Measurements from ENCODE around the gene VGLL4.
A peak's percentile ranks its signal among the peaks of the same experiment; 100 is the strongest.

Gene VGLL4

DNA sequence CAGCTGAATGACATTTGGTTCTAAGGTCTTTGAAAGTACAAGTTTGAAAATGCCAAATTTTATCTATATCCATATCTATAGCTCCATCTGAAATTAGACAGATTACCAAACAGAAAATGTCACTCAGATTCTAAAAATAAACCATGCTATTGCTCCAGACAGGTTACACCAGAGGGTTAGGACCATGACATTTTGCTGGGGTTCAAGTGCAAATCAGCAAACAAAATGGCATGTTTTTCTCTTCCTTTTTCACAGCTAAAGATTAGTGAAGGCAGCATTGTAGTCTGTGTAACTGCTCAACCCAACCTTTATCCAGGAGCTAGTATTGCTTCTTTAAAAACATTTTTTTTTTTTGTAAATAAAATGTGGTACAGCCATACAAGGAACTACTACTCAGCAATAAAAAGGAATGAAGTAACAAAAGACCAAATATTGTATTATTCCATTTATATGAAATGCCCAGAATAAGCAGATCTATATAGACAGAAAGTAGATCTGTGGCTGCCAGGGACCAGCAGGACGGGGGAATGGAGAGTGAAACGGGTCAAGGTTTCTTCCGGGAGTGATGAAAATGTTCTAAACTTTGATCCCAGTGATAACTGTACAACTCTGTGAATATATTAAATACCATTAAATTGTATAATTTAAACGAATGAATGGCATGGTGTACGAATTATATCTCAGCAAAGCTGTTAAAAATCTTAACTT is 18.2 kb downstream of the VGLL4 start:
- DNase-seq (ENCODE audit: low read depth), result no peak

DNA sequence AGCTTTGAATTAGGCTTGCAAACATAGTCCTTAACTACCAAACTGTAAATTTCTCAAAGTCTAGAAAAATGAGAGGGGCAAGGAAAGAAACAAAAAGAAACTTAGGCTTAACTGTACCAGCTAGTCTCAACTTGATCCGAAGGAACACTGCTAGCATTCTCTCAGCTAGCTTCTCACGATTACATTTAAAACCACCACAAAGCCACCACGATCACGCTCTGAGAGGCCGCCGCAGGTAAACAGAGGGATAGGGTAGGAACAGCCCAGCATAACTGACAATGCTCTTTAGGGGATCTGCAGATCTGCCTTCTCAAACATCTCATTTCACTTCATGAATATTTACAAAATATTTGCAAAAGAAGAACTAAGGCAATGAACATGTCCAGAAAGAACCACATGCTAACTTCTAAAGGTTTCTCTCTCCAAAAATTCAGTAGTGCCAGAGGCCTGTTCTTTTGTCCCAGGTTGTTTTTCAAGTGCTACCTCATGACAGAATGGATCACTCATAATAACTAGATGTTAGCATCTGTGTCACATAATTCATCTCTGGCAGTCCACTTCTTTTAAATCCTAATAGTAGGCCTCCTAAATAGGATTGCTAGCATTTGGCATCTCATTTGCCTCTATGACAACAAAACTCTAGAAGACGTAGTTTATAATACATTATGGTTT is 18.9 kb downstream of the VGLL4 start:
- no peak for DNase-seq (ENCODE audit: low read depth)

DNA sequence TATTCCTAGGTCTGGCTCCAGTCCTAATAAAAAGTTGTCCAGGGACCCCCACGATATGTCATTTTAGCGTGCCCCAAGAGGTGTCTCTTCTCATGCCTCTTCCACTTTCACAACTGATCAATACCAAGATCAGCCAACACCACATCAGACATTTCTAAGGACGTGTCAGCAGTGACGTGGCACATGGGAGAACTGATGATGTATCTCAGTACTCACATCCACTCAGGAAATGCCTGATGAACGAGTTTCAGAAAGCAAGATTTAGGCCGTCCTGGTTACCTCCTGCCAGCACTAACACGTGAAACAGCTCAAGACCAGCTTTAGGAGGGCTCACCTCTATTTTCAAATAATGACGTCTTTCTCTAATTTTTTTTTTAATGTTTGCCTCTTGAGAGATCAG is 19.6 kb downstream of the VGLL4 start:
- peak; percentile 69 for DNase-seq (ENCODE audit: low read depth)

DNA sequence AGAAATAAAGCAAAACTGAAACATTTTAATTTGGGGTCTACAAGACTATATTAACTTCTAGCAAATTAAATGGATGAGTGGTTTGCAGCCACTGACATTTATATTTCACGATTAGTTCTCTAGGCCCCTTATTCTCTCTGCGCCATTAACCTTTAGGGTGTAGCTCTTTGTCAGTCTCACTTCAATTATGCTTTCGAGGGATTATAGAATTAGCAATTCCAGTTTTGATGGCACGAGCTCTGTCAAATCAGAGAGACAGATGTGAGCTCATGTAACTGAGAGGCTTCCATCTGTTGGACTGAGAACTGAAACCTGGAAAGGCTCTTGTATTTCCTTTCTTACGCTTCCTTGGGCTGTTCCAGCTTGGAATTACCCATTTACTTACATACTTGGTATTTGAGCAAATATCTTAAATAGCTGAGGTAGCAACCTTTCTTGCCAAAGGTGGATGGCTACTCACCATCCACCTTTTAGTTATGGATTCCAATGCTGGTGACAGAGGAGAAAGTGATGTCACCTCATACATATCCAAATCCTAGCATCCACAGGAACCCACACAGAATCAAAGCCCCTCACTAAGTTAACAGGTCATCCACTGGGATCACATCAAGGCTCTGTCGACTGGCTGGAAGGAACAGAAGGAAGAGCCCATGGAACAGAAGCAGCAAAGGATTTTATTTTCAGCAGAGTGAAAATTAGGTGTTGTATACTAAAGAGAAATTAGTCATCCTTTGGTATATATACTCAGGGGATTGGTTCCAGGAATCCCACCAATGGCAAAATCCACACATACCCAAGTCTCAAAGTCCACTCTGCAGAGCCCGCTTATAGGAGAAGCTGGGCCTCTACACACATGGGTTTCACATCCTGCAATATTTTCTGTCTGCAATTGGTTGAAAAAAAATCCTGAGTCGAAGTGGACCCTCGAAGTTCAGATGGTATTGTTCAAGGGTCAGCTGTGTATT is 20.8 kb downstream of the VGLL4 start:
- no peak for DNase-seq (ENCODE audit: low read depth)

DNA sequence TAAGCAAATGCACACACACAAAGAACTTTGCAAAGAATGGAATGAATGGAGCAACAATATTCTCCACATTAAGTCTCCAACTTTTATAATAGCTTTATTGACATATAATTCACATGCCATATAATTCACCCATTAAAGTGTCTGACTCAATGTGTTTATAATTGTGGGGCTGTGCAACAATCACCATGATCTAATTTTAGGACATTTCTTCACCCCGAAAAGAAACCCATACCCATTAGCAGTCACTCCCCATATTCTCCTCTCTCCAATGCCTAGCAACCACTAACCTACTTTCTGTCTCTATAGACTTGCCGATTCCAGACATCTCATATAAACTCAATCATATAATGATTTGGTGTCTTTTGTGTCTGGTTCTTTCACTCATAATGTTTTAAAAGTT is 22.6 kb downstream of the VGLL4 start:
- DNase-seq (ENCODE audit: low read depth), result no peak

DNA sequence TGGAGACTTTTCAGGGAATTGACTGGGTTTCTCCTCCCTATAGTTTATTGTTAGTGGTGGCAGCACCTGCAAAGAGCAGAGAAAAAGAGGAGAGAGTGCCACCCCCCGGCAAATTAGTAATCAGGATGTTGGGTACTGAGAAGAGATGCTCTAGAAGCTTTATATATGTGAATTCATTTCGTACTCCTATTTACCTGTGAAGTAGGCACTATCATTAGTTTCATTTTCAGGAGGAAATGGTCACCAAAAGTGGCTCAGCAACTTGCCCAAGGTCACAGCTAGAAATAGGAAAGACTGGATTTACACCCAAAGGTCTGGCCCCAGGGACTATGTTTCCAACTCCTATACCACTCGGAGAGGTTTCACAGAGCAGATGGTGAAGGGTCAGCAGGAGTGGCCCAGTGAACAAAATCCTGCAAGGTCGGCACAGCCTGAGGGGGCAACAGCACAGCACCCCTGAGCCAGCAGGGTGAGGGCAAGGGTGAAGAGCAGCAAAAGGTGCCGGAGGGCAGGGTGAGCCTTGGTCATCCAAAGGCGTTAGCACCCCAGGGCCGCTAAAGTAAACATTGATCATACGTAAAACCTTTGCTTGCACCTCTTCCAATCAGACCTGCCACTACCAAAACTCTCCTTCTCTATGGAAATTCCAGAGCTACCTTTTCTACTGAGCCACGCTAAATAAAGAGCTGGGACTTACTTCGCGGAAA is 23.6 kb downstream of the VGLL4 start:
- DNase-seq (ENCODE audit: low read depth), result no peak

DNA sequence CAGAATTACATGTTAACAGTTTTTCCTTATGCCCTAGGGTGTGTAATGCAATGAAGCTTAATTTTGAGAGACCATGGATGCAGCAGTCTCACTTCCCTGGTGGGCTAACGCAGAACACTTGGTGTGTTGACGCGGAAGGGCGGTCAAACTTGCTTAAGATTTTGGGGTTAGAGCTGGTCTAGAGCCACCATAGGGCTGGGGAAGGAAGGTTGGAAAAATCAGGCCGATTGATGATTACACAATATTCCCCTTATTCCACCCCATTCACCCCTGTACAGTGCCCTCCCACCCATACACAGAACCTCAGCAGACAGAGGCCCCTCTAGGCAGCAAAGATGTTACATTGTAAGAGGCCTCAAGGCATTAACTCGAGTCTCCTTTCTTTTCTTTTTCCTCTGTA is 24.3 kb downstream of the VGLL4 start:
- DNase-seq (ENCODE audit: low read depth), result no peak

DNA sequence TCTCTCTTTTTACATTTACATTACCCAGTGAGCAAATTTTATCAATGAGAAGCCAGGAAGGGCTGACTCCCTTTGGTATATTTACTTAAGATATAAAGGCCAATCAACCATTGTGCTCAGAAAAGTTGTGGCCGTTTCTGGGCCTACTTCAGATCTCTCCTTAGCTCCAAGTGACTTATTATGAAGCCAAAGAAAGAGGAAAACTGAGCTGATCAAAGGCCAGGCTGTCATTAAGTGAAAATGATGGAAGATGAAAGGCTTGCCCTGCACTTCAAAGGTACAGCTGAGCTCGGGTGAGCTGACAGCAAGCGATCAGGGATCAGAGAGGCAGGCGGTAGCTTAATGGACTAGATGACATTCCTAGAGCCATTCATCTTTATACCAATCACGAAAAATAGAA is 24.8 kb downstream of the VGLL4 start:
- no peak for DNase-seq (ENCODE audit: low read depth)

DNA sequence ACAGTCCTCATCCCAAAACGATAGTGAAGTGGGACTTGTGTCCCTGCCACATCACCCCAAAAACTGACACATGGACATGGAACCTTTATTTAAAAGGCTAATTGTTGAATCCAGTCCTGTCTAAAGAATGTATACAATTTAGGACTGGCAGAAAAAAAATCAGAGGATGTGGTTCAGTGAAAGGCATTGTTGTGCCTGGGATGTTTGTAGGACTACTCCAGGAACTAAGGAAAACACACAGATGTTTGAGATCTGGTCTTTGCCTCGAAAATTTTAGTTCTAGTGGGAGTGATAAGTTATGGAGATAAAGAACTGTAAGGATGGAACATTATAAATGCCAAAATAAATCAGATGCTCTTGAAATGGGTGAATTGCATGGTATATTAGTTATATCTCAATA is 27.2 kb downstream of the VGLL4 start:
- DNase-seq (ENCODE audit: low read depth), result no peak

DNA sequence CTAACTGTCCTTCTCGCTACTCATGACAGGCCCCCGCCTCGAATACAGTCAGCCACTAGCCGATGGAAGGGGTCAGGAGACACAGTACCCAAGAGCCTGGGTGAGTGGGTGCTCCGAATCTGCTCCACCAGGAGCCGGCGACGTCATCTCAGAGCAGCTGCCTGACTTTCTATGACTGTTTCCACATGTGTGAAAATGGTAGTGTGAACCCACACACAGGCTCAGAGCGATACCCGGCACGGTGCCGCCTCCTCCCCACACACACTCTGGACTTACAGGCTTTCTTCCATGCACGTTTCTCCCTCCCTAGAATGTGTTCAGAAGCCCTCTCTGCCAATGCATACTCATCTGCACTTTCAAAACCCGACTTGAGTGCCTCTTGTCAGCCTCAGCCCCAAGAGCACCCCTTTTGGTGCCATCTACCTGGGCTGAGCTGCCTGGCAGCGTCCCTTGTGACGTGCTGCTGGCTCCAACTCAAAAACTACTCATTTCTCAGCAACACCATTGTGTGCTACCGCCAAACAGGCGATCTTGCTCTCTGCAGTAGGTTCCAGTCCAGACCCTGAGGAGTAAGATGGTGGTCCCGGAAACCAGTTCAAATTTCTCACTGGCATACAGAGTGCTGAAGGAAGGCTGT is 29.7 kb downstream of the VGLL4 start:
- DNase-seq (ENCODE audit: low read depth), result no peak

DNA sequence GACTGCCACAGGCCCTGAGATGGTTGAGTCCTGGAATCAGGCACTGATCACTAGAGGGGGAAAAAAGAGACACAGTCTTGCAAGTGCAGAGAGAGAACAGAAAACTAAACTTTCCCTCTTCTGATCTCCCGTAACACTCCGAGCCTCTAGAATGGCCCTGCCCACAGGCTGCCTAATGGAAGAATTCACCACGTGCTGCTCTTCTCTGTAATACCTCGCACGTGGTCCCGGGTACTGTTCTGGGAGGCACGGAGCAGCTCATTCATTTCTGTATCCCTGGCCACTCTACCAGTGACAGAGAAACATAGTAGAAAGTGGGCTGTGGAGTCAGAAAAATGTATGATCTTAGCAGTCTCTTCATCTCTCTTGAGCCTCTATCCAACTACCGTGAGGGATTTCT is 30.4 kb downstream of the VGLL4 start:
- DNase-seq (ENCODE audit: low read depth), result no peak

DNA sequence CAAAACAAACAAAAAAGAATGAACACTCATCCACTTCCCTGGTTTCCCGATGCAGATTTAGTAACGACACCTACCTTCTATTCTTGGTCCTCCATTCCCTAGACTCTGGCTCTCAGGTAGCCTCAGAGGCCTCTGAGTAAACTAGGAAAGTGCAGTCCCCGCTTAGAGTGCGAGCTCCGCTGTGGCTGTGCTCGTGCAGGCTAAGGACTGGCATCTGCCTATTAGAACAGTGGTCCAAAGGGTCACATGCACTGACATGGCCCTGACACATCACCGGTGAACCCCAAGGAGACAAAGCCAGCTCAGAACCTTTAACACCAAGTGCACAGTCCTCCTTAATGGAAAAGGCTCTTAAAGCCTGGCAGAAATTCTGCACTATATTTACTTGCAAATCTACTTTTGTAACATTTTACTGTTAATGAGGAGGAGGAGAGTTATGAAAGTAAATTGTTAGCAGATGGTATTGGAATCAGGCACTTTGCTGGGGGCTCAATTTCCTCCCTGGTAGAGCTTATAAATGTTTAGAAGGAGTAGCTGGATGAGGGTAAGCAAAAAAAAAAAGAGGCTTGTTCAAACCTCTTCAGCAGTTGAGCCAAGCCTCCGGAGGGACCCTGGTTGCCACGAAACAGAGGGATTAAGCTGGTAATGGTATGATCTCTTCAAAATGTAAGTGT is 31.1 kb downstream of the VGLL4 start:
- DNase-seq (ENCODE audit: low read depth), result no peak

DNA sequence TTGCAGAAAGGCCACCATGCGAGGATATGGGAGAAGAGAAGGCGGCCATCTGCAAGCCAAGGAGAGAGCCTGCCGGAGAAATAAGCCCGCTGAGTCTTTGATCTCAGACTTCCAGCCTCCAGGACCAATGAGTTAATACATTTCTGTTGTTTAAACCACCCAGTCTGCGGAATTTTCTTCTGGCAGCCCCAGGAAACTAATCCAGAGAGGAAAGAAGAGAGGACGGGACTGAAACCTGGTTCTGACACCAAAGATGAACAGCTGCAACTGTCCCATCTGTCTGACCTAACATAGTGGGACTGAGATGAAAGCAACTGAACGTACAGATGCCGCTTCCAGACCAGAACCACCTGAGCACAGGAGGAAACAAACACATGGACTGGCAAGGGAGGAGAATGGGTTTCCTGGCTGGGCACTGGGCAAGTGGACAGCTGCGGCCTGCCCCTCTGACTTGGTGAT is 32.3 kb downstream of the VGLL4 start:
- no peak for DNase-seq (ENCODE audit: low read depth)

DNA sequence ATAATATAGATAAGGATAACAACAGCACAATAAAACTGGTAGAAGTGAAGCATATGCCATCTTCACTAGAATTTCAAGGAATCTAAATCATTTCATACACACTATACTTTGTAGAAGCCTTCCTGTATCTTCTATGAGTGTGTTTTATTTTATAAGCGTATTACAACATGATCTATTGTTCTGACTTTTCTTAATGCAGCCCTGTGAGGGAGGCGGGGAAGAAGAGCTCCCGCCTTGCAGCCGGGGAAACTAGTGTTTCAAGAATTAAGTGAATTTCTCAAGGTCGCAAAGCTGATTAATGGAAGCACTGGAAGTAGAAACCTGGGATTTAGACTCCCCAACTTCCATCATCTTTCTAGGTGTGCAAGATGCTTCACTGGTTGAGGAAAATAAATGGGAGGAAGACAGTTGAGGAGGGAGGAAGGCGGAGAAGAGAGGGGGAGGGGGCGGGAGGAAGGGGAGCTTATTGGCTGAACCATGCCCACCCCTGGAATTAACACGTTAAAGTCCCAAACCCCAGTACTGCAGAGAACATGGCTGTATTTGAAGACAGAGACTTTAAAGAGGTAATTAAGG is 32.9 kb downstream of the VGLL4 start:
- DNase-seq (ENCODE audit: low read depth), result no peak

DNA sequence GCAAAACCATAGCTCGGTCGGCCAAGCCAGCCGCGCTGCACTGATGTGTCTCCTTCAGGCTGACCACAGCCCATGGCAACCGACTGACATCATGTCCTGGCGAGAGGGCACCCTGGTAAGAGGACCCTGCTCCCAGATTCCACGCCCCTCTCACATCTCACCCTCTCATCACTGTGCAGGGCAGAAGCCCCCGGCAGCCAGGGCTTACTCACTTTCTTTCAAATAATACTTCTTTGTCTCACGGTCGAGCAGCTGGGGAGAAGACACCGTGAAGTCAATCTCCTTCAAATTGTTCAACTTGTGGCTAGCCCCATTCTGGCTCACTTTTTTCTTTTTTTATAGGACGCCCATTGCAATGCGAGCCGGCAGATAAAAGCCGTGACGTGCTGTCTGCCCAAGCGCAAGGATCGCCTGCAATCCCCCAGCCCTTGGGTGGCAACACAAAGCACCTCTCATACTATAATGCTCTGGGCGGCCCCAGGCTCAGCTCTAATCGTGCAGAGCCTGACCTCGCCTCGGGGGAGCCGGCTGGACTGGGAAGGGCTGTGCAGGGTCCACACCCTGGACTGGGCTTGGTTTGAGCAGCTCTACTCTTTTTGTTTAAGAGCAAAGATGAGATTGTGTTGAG is 33.6 kb downstream of the VGLL4 start:
- DNase-seq (ENCODE audit: low read depth), result no peak

DNA sequence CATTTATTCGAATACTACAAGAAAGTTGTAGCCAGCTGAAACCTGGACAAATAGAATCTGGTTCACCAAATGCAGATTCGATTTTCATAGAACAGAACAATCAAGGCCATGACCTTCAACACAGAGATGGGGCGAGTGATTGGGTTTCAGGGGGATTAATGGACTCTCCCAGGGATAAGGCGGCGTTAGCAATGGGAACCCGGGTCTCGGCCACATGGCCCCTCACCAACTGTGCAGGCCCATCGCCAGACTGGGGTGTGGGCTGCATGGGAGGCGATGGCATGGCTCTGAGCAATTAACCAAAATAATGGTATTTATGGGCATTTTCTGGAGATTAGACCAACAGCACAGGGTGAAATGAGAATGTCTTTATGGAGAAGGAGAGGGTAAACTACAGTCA is 34.2 kb downstream of the VGLL4 start:
- DNase-seq (ENCODE audit: low read depth), result no peak

DNA sequence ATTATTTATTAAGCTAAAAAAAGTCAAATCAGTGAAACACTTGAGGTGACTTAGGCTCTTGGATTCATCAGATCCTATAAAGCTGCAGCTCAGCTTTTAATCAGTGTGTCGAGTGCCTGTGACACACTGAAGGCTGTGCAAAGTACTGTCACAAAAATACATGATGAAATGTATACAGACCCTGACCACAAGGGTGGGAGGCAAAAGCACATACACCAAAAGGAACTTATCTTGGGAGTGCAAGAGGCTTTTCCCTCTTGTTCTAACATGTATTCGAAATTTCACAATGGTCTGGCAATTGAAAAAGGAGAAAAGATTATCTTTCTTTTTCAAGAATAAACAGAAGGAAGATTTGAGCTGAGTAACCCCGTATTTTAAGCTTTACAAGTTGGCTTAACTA is 35.9 kb downstream of the VGLL4 start:
- DNase-seq (ENCODE audit: low read depth), result no peak

DNA sequence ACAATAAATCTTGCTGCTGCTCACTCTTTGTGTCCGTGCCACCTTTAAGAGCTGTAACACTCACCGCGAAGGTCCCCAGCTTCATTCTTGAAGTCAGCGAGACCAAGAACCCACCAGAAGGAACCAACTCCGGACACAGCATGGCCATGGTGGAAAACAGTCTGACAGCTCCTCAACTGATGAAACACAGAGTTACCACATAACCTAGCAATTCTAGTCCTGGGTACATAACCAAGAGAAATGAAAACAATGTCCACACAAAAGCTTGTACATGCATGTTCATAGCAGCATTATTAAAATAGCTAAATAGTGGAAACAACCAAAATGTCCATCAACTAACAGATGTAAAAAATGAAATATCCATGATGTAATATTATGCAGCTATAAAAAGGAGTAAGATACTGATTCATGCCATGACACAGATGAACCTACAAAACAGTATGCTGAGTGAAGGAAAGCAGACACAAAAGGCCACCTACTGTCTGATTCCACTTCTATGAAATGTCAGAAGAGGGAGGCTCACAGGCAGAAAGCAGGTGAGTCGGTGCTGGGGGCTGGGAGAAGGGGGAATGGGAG is 36.8 kb downstream of the VGLL4 start:
- DNase-seq (ENCODE audit: low read depth), result no peak

DNA sequence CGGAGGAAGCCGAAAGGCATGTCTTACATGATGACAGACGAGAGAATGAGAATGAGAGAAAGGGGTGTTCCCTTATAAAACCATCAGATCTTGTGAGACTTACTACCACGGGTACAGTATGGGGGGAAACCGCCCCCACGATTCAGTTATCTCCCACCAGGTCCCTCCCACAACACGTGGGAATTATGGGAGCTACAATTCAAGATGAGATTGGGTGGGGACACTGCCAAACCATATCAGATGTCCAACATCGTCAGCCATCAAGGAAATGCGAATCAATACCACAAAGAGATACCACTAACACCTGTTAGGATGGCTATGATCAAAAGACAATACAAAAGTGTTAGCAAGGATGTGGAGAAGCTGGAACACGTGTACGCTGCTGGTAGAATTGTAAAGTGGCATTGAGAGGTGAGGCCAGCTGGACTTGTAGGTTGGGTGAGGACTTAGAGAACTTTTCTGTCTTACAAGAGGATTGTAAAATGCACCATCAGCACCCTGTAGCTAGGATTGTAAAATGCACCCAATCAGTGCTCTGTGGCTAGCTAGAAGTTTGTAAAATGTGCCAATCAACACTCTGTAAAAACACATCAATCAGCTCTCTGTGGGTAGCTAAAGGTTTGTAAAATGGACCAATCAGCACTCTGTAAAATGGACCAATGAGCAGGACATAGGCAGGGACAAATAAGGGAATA is 37.5 kb downstream of the VGLL4 start:
- DNase-seq (ENCODE audit: low read depth), result no peak

Data from activated T-cell treated with anti-CD3 and anti-CD28 coated beads for 24 hours (primary cell).